ENCODE results near the gene ZNHIT3. TPM values are rescaled to one million over a fixed set of nuclear protein-coding genes. Genes with fewer than 3 reads are reported as not detected.

ZNHIT3 gene
- total RNA-seq, 1 donor from 2014 or later = 37.2 TPM

- H3K27ac Mint-ChIP-seq = no peak overlapping the region
- H3K4me1 Mint-ChIP-seq = no peaks in the 10 kb centered on the region
- no peak overlapping the region for H3K4me3 Mint-ChIP-seq
- H3K36me3 Mint-ChIP-seq = peaks cover 3% of the 10 kb centered on the region
- no peaks in the 10 kb centered on the region for H3K27me3 Mint-ChIP-seq (ENCODE audit: low read depth)
- DNase-seq (ENCODE audit: low spot score in 2 of 2, unreplicated experiment in 2 of 2) = no peak
- TF ChIP-seq CTCF (IDR thresholded peaks at IDR 0.05; ENCODE audit: unreplicated experiment) = no peak
- no peaks in the 10 kb centered on the region for H3K9me3 Mint-ChIP-seq
Observed at GRCh38 chr17:36510636-36511035, 24.2 kb downstream of the ZNHIT3 start.

GRCh38 chr17:36511216-36511615 is 24.7 kb downstream of the ZNHIT3 start:
- H3K36me3 Mint-ChIP-seq = peaks cover 3% of the 10 kb centered on the region

GRCh38 chr17:36512641-36513040 is 26.2 kb downstream of the ZNHIT3 start:
- Mint-ChIP-seq H3K4me1 (no peaks in the 10 kb centered on the region), H3K27ac (no peak overlapping the region)
- DNase-seq (ENCODE audit: low spot score in 2 of 2, unreplicated experiment in 2 of 2) = no peak

More at GRCh38 chr17:36511216-36511615, 24.7 kb downstream of the ZNHIT3 start:
- H3K9me3 Mint-ChIP-seq = no peaks in the 10 kb centered on the region
- no peak overlapping the region for H3K4me3 Mint-ChIP-seq
- no peaks in the 10 kb centered on the region for H3K4me1 Mint-ChIP-seq
- TF ChIP-seq CTCF (IDR thresholded peaks at IDR 0.05; ENCODE audit: unreplicated experiment) = no peak
- H3K27me3 Mint-ChIP-seq (ENCODE audit: low read depth) = no peaks in the 10 kb centered on the region
- no peak for DNase-seq (ENCODE audit: low spot score in 2 of 2, unreplicated experiment in 2 of 2)
- no peak overlapping the region for H3K27ac Mint-ChIP-seq

GRCh38 chr17:36514856-36515255 is 28.4 kb downstream of the ZNHIT3 start:
- H3K27me3 Mint-ChIP-seq (ENCODE audit: low read depth) = no peaks in the 10 kb centered on the region
- TF ChIP-seq CTCF (IDR thresholded peaks at IDR 0.05; ENCODE audit: unreplicated experiment) = no peak
- peaks cover 12% of the 10 kb centered on the region for H3K36me3 Mint-ChIP-seq
- no peaks in the 10 kb centered on the region for H3K4me1 Mint-ChIP-seq
- H3K9me3 Mint-ChIP-seq = no peaks in the 10 kb centered on the region
- no peak for DNase-seq (ENCODE audit: low spot score in 2 of 2, unreplicated experiment in 2 of 2)
- no peak overlapping the region for H3K4me3 Mint-ChIP-seq
- H3K27ac Mint-ChIP-seq = no peak overlapping the region

More at GRCh38 chr17:36512641-36513040, 26.2 kb downstream of the ZNHIT3 start:
- Mint-ChIP-seq H3K9me3 (no peaks in the 10 kb centered on the region), H3K27me3 (ENCODE audit: low read depth) (no peaks in the 10 kb centered on the region), H3K36me3 (peaks cover 5% of the 10 kb centered on the region), H3K4me3 (no peak overlapping the region)
- TF ChIP-seq CTCF (IDR thresholded peaks at IDR 0.05; ENCODE audit: unreplicated experiment) = no peak

GRCh38 chr17:36515837-36516236 is 29.4 kb downstream of the ZNHIT3 start:
- H3K36me3 Mint-ChIP-seq = peaks cover 16% of the 10 kb centered on the region
- no peaks in the 10 kb centered on the region for H3K4me1 Mint-ChIP-seq
- no peaks in the 10 kb centered on the region for H3K9me3 Mint-ChIP-seq
- H3K27me3 Mint-ChIP-seq (ENCODE audit: low read depth) = no peaks in the 10 kb centered on the region
- no peak for TF ChIP-seq CTCF (IDR thresholded peaks at IDR 0.05; ENCODE audit: unreplicated experiment)
- DNase-seq (ENCODE audit: low spot score in 2 of 2, unreplicated experiment in 2 of 2) = no peak
- no peak overlapping the region for H3K27ac Mint-ChIP-seq
- H3K4me3 Mint-ChIP-seq = no peak overlapping the region

- Mint-ChIP-seq H3K27ac (no peak overlapping the region), H3K4me1 (no peaks in the 10 kb centered on the region), H3K9me3 (no peaks in the 10 kb centered on the region), H3K27me3 (ENCODE audit: low read depth) (no peaks in the 10 kb centered on the region), H3K36me3 (peaks cover 48% of the 10 kb centered on the region), H3K4me3 (no peak overlapping the region)
- no peak for TF ChIP-seq CTCF (IDR thresholded peaks at IDR 0.05; ENCODE audit: unreplicated experiment)
- no peak for DNase-seq (ENCODE audit: low spot score in 2 of 2, unreplicated experiment in 2 of 2)
Observed at GRCh38 chr17:36523113-36523512, 36.6 kb downstream of the ZNHIT3 start.
